Skeletal muscle tissue (tissue), 4 donors: ENCODE data around the gene ELMO1. TPM values are rescaled to one million over a fixed set of nuclear protein-coding genes. Genes with fewer than 3 reads are reported as not detected.
"Not testable (repeated sequence)": the region's sequence is repeated elsewhere in the genome, so short reads cannot be mapped to it uniquely, and the experiment has no call there.

Experiments used
- H3K27ac ChIP-seq: one replicate; pipeline ENCODE4 v1.7.0; 2013; ENCODE audit warnings: mild to moderate bottlenecking, low read depth, low read length, inconsistent platforms
- H3K27me3 ChIP-seq, 3 donors: one replicate each; pipeline ENCODE4 v1.7.0; 2013; ENCODE audit warnings: low read length in 3 of 3; ENCODE audit not compliant: control insufficient read depth in 3 of 3, insufficient read depth in 3 of 3
- H3K36me3 ChIP-seq, 3 donors: one replicate each; pipeline ENCODE4 v1.7.0; 2013; ENCODE audit warnings: low read length in 3 of 3; ENCODE audit not compliant: control insufficient read depth in 3 of 3, insufficient read depth in 3 of 3
- H3K4me1 ChIP-seq, 3 donors: one replicate each; pipeline ENCODE4 v1.7.0; 2013; ENCODE audit warnings: low read length in 3 of 3, mild to moderate bottlenecking in 3 of 3; ENCODE audit not compliant: control insufficient read depth in 3 of 3, insufficient read depth in 3 of 3
- H3K4me3 ChIP-seq, 3 donors: one replicate each; pipeline ENCODE4 v1.7.0; 2013; ENCODE audit warnings: low read length in 3 of 3
- H3K9ac ChIP-seq, 3 donors: one replicate each; pipeline ENCODE4 v1.7.0; 2013; ENCODE audit warnings: low read length in 3 of 3, mild to moderate bottlenecking in 3 of 3, moderate library complexity in 2 of 3, low read depth in 1 of 3
- H3K9me3 ChIP-seq, 3 donors: one replicate each; pipeline ENCODE4 v1.7.0; 2013; ENCODE audit warnings: low read length in 3 of 3; ENCODE audit not compliant: control insufficient read depth in 3 of 3
- total RNA-seq: library from RNA; depleted of rRNA; stranded (reverse); fragments of >200 nt; gene quantifications from one replicate; pipeline ENCODE4 v1.2.3, GENCODE V29; 2014
- donor health status: Osteomylitis.

The ELMO1 gene
- total RNA-seq, 1 donor from 2014 or later: 52.7 TPM

- Histone ChIP-seq H3K27me3 (peaks cover 3 to 8% (median 3%) of the 10 kb centered on the region in 3 donors), H3K36me3 (no peaks in the 10 kb centered on the region), H3K27ac (no peak overlapping the region), H3K9me3 (no peaks in the 10 kb centered on the region), H3K4me1 (peaks cover 0 to 6% (median 3%) of the 10 kb centered on the region in 3 donors), H3K4me3 (no peak overlapping the region), H3K9ac (no peak overlapping the region)
Observed at GRCh38 chr7:36985316-36985715, 463.3 kb downstream of the ELMO1 start.

- H3K27ac ChIP-seq: no peak overlapping the region
- H3K9me3 ChIP-seq: no peaks in the 10 kb centered on the region
- peaks cover 3 to 8% (median 3%) of the 10 kb centered on the region in 3 donors for H3K27me3 ChIP-seq
- no peaks in the 10 kb centered on the region for H3K36me3 ChIP-seq
- no peak overlapping the region for H3K9ac ChIP-seq
- H3K4me3 ChIP-seq: no peak overlapping the region
- peaks cover 0 to 6% (median 3%) of the 10 kb centered on the region in 3 donors for H3K4me1 ChIP-seq
Observed at GRCh38 chr7:36984710-36985312, 463.9 kb downstream of the ELMO1 start.

GRCh38 chr7:36984041-36984521, 464.6 kb downstream of the ELMO1 start:
- Histone ChIP-seq H3K4me1 (peaks cover 0 to 6% (median 3%) of the 10 kb centered on the region in 3 donors), H3K9ac (no peak overlapping the region), H3K27ac (no peak overlapping the region), H3K9me3 (no peaks in the 10 kb centered on the region), H3K4me3 (no peak overlapping the region), H3K27me3 (peaks cover 3 to 8% (median 3%) of the 10 kb centered on the region in 3 donors), H3K36me3 (no peaks in the 10 kb centered on the region)

- Histone ChIP-seq H3K36me3 (no peaks in the 10 kb centered on the region), H3K4me3 (no peak overlapping the region), H3K27ac (no peak overlapping the region), H3K9ac (no peak overlapping the region), H3K4me1 (peaks cover 0 to 6% (median 3%) of the 10 kb centered on the region in 3 donors), H3K9me3 (no peaks in the 10 kb centered on the region), H3K27me3 (peaks cover 3 to 8% (median 3%) of the 10 kb centered on the region in 3 donors)
Observed at GRCh38 chr7:36982766-36983165, 465.9 kb downstream of the ELMO1 start.

- Histone ChIP-seq H3K36me3 (no peaks in the 10 kb centered on the region), H3K9me3 (no peaks in the 10 kb centered on the region), H3K4me3 (no peak overlapping the region), H3K27ac (no peak overlapping the region), H3K9ac (no peak overlapping the region), H3K4me1 (peaks cover 0 to 6% (median 2%) of the 10 kb centered on the region in 3 donors), H3K27me3 (peaks cover 0 to under 1% (median 0%) of the 10 kb centered on the region in 3 donors)
Observed at GRCh38 chr7:36979810-36980248, 468.8 kb downstream of the ELMO1 start.

GRCh38 chr7:36978461-36978860, 470.2 kb downstream of the ELMO1 start:
- no peaks in the 10 kb centered on the region for H3K27me3 ChIP-seq
- H3K27ac ChIP-seq: no peak overlapping the region
- H3K4me3 ChIP-seq: no peak overlapping the region
- no peaks in the 10 kb centered on the region for H3K9me3 ChIP-seq
- H3K4me1 ChIP-seq: no peaks in the 10 kb centered on the region
- H3K36me3 ChIP-seq: no peaks in the 10 kb centered on the region
- no peak overlapping the region for H3K9ac ChIP-seq

GRCh38 chr7:36977878-36978277, 470.8 kb downstream of the ELMO1 start:
- Histone ChIP-seq H3K4me1 (no peaks in the 10 kb centered on the region), H3K27me3 (no peaks in the 10 kb centered on the region), H3K36me3 (no peaks in the 10 kb centered on the region), H3K27ac (no peak overlapping the region), H3K4me3 (no peak overlapping the region), H3K9ac (no peak overlapping the region), H3K9me3 (no peaks in the 10 kb centered on the region)

GRCh38 chr7:36973534-36973933, 475.1 kb downstream of the ELMO1 start:
- H3K4me3 ChIP-seq, H3K36me3 ChIP-seq, H3K9ac ChIP-seq, H3K4me1 ChIP-seq, H3K9me3 ChIP-seq, H3K27me3 ChIP-seq, H3K27ac ChIP-seq: not testable (repeated sequence)

- Histone ChIP-seq H3K27me3 (no peaks in the 10 kb centered on the region), H3K27ac (no peak overlapping the region), H3K36me3 (no peaks in the 10 kb centered on the region), H3K9me3 (no peaks in the 10 kb centered on the region), H3K4me3 (no peak overlapping the region), H3K9ac (no peak overlapping the region), H3K4me1 (no peaks in the 10 kb centered on the region)
Observed at GRCh38 chr7:36972140-36972518, 476.5 kb downstream of the ELMO1 start.

GRCh38 chr7:36971515-36972139, 477.0 kb downstream of the ELMO1 start:
- Histone ChIP-seq H3K4me3 (no peak overlapping the region), H3K27me3 (no peaks in the 10 kb centered on the region), H3K4me1 (no peaks in the 10 kb centered on the region), H3K9ac (no peak overlapping the region), H3K9me3 (no peaks in the 10 kb centered on the region), H3K36me3 (no peaks in the 10 kb centered on the region), H3K27ac (no peak overlapping the region)
